ENCODE data around the gene COMMD1.
"Not testable (repeated sequence)": the region's sequence is repeated elsewhere in the genome, so short reads cannot be mapped to it uniquely, and the experiment has no call there.

COMMD1 gene

GRCh38 chr2:61950571-61951315 lies 45.3 kb downstream of the COMMD1 start:
- H3K4me3 ChIP-seq (ENCODE audit: low read depth in 1 of 2, low read length in 2 of 2), result no peak overlapping the region
- H3K27ac ChIP-seq (ENCODE audit: low read depth, low read length), result no peak overlapping the region
- peaks cover 18% of the 10 kb centered on the region for H3K4me1 ChIP-seq (ENCODE audit: insufficient read depth, low read length)

GRCh38 chr2:61951881-61952280 lies 46.4 kb downstream of the COMMD1 start:
- no peaks in the 10 kb centered on the region for H3K36me3 ChIP-seq (ENCODE audit: insufficient read depth, low read length)
- H3K27ac ChIP-seq (ENCODE audit: low read depth, low read length), result no peak overlapping the region
- H3K4me3 ChIP-seq (ENCODE audit: low read depth in 1 of 2, low read length in 2 of 2), result no peak overlapping the region
- peaks cover 18% of the 10 kb centered on the region for H3K4me1 ChIP-seq (ENCODE audit: insufficient read depth, low read length)
- no peak overlapping the region for H3K9ac ChIP-seq (ENCODE audit: low read length)
- no peaks in the 10 kb centered on the region for H3K27me3 ChIP-seq (ENCODE audit: control insufficient read depth in 1 of 2, insufficient read depth in 2 of 2, low read length in 2 of 2)
- H3K9me3 ChIP-seq (ENCODE audit: low read length), result no peaks in the 10 kb centered on the region

More at GRCh38 chr2:61950571-61951315, 45.3 kb downstream of the COMMD1 start:
- H3K9me3 ChIP-seq (ENCODE audit: low read length), result no peaks in the 10 kb centered on the region
- H3K9ac ChIP-seq (ENCODE audit: low read length), result no peak overlapping the region
- H3K27me3 ChIP-seq (ENCODE audit: control insufficient read depth in 1 of 2, insufficient read depth in 2 of 2, low read length in 2 of 2), result no peaks in the 10 kb centered on the region
- no peaks in the 10 kb centered on the region for H3K36me3 ChIP-seq (ENCODE audit: insufficient read depth, low read length)

GRCh38 chr2:61952288-61952687 lies 46.8 kb downstream of the COMMD1 start:
- H3K36me3 ChIP-seq (ENCODE audit: insufficient read depth, low read length), result no peaks in the 10 kb centered on the region
- H3K9ac ChIP-seq (ENCODE audit: low read length), result no peak overlapping the region
- no peak overlapping the region for H3K4me3 ChIP-seq (ENCODE audit: low read depth in 1 of 2, low read length in 2 of 2)
- no peaks in the 10 kb centered on the region for H3K27me3 ChIP-seq (ENCODE audit: control insufficient read depth in 1 of 2, insufficient read depth in 2 of 2, low read length in 2 of 2)
- H3K9me3 ChIP-seq (ENCODE audit: low read length), result no peaks in the 10 kb centered on the region
- H3K4me1 ChIP-seq (ENCODE audit: insufficient read depth, low read length), result peaks cover 18% of the 10 kb centered on the region
- no peak overlapping the region for H3K27ac ChIP-seq (ENCODE audit: low read depth, low read length)

GRCh38 chr2:61954856-61955255 lies 49.4 kb downstream of the COMMD1 start:
- H3K4me1 ChIP-seq (ENCODE audit: insufficient read depth, low read length); H3K9ac ChIP-seq (ENCODE audit: low read length); H3K27ac ChIP-seq (ENCODE audit: low read depth, low read length); H3K36me3 ChIP-seq (ENCODE audit: insufficient read depth, low read length); H3K27me3 ChIP-seq (ENCODE audit: control insufficient read depth in 1 of 2, insufficient read depth in 2 of 2, low read length in 2 of 2); H3K9me3 ChIP-seq (ENCODE audit: low read length); H3K4me3 ChIP-seq (ENCODE audit: low read depth in 1 of 2, low read length in 2 of 2): not testable (repeated sequence)

- Histone ChIP-seq H3K4me1 (ENCODE audit: insufficient read depth, low read length) (peaks cover 7% of the 10 kb centered on the region), H3K27ac (ENCODE audit: low read depth, low read length) (no peak overlapping the region)
These were observed 54.2 kb downstream of the COMMD1 start for GRCh38 chr2:61959381-61960293.

GRCh38 chr2:61961231-61961901 lies 55.9 kb downstream of the COMMD1 start:
- no peaks in the 10 kb centered on the region for H3K36me3 ChIP-seq (ENCODE audit: insufficient read depth, low read length)
- H3K27me3 ChIP-seq (ENCODE audit: control insufficient read depth in 1 of 2, insufficient read depth in 2 of 2, low read length in 2 of 2), result no peaks in the 10 kb centered on the region
- H3K4me3 ChIP-seq (ENCODE audit: low read depth in 1 of 2, low read length in 2 of 2), result no peak overlapping the region
- peaks cover 7% of the 10 kb centered on the region for H3K4me1 ChIP-seq (ENCODE audit: insufficient read depth, low read length)
- H3K9me3 ChIP-seq (ENCODE audit: low read length), result no peaks in the 10 kb centered on the region
- H3K27ac ChIP-seq (ENCODE audit: low read depth, low read length), result no peak overlapping the region
- H3K9ac ChIP-seq (ENCODE audit: low read length), result no peak overlapping the region

More at GRCh38 chr2:61959381-61960293, 54.2 kb downstream of the COMMD1 start:
- Histone ChIP-seq H3K9ac (ENCODE audit: low read length) (no peak overlapping the region), H3K9me3 (ENCODE audit: low read length) (no peaks in the 10 kb centered on the region), H3K36me3 (ENCODE audit: insufficient read depth, low read length) (no peaks in the 10 kb centered on the region), H3K27me3 (ENCODE audit: control insufficient read depth in 1 of 2, insufficient read depth in 2 of 2, low read length in 2 of 2) (no peaks in the 10 kb centered on the region), H3K4me3 (ENCODE audit: low read depth in 1 of 2, low read length in 2 of 2) (no peak overlapping the region)

- no peaks in the 10 kb centered on the region for H3K27me3 ChIP-seq (ENCODE audit: control insufficient read depth in 1 of 2, insufficient read depth in 2 of 2, low read length in 2 of 2)
- H3K4me1 ChIP-seq (ENCODE audit: insufficient read depth, low read length), result peaks cover 17% of the 10 kb centered on the region
- peak overlapping the region; percentile 59 for H3K27ac ChIP-seq (ENCODE audit: low read depth, low read length)
- no peak overlapping the region for H3K9ac ChIP-seq (ENCODE audit: low read length)
- no peak overlapping the region for H3K4me3 ChIP-seq (ENCODE audit: low read depth in 1 of 2, low read length in 2 of 2)
- no peaks in the 10 kb centered on the region for H3K9me3 ChIP-seq (ENCODE audit: low read length)
- no peaks in the 10 kb centered on the region for H3K36me3 ChIP-seq (ENCODE audit: insufficient read depth, low read length)
These were observed 56.9 kb downstream of the COMMD1 start for GRCh38 chr2:61962095-61962984.

GRCh38 chr2:61966087-61966727 lies 60.7 kb downstream of the COMMD1 start:
- Histone ChIP-seq H3K4me3 (ENCODE audit: low read depth in 1 of 2, low read length in 2 of 2) (no peak overlapping the region), H3K9ac (ENCODE audit: low read length) (no peak overlapping the region), H3K27me3 (ENCODE audit: control insufficient read depth in 1 of 2, insufficient read depth in 2 of 2, low read length in 2 of 2) (no peaks in the 10 kb centered on the region), H3K9me3 (ENCODE audit: low read length) (no peaks in the 10 kb centered on the region), H3K27ac (ENCODE audit: low read depth, low read length) (peak overlapping the region; percentile 23), H3K36me3 (ENCODE audit: insufficient read depth, low read length) (no peaks in the 10 kb centered on the region), H3K4me1 (ENCODE audit: insufficient read depth, low read length) (peaks cover 18% of the 10 kb centered on the region)

GRCh38 chr2:61967262-61967661 lies 61.8 kb downstream of the COMMD1 start:
- Histone ChIP-seq H3K27me3 (ENCODE audit: control insufficient read depth in 1 of 2, insufficient read depth in 2 of 2, low read length in 2 of 2) (no peaks in the 10 kb centered on the region), H3K27ac (ENCODE audit: low read depth, low read length) (no peak overlapping the region), H3K4me1 (ENCODE audit: insufficient read depth, low read length) (peaks cover 15% of the 10 kb centered on the region), H3K9ac (ENCODE audit: low read length) (no peak overlapping the region), H3K4me3 (ENCODE audit: low read depth in 1 of 2, low read length in 2 of 2) (no peak overlapping the region), H3K9me3 (ENCODE audit: low read length) (no peaks in the 10 kb centered on the region), H3K36me3 (ENCODE audit: insufficient read depth, low read length) (no peaks in the 10 kb centered on the region)

GRCh38 chr2:61969376-61969775 lies 63.9 kb downstream of the COMMD1 start:
- H3K36me3 ChIP-seq (ENCODE audit: insufficient read depth, low read length), result no peaks in the 10 kb centered on the region
- H3K27me3 ChIP-seq (ENCODE audit: control insufficient read depth in 1 of 2, insufficient read depth in 2 of 2, low read length in 2 of 2), result no peaks in the 10 kb centered on the region
- H3K27ac ChIP-seq (ENCODE audit: low read depth, low read length), result no peak overlapping the region
- H3K4me1 ChIP-seq (ENCODE audit: insufficient read depth, low read length), result peaks cover 12% of the 10 kb centered on the region
- H3K9ac ChIP-seq (ENCODE audit: low read length), result no peak overlapping the region
- no peaks in the 10 kb centered on the region for H3K9me3 ChIP-seq (ENCODE audit: low read length)
- no peak overlapping the region for H3K4me3 ChIP-seq (ENCODE audit: low read depth in 1 of 2, low read length in 2 of 2)
